Activated CD4-positive, alpha-beta T cell treated with anti-CD3 and anti-CD28 coated beads for 1 hour (primary cell): ENCODE results near the gene CPE.
A peak's percentile ranks its signal among the peaks of the same experiment; 100 is the strongest.
"Not testable (repeated sequence)": the region's sequence is repeated elsewhere in the genome, so short reads cannot be mapped to it uniquely, and the experiment has no call there.

ENCODE experiments used
- DNase-seq: peaks from one replicate; pipeline ENCODE4 v3.0.0-alpha.2; 2020

CPE gene

GRCh38 chr4:165378745-165379677 lies at the start of gene CPE:
Gene CPE, plus strand, starts transcription at chr4:165379008. Its CDS starts 214 bp downstream, at chr4:165379222.
- DNase-seq = peak; percentile 36

GRCh38 chr4:165330071-165330470 lies 48.7 kb upstream of the CPE start:
- DNase-seq = no peak

- no peak for DNase-seq
These were observed 48.1 kb upstream of the CPE start for GRCh38 chr4:165330666-165331065.

- DNase-seq = no peak
These were observed 47.4 kb upstream of the CPE start for GRCh38 chr4:165331359-165331758.

GRCh38 chr4:165331823-165332222 lies 47.0 kb upstream of the CPE start:
- no peak for DNase-seq

GRCh38 chr4:165332502-165332901 lies 46.3 kb upstream of the CPE start:
- DNase-seq = no peak

- DNase-seq = no peak
These were observed 43.6 kb upstream of the CPE start for GRCh38 chr4:165335163-165335703.

- no peak for DNase-seq
These were observed 42.1 kb upstream of the CPE start for GRCh38 chr4:165336743-165337142.

GRCh38 chr4:165342340-165342739 lies 36.5 kb upstream of the CPE start:
- DNase-seq = not testable (repeated sequence)

- no peak for DNase-seq
These were observed 35.2 kb upstream of the CPE start for GRCh38 chr4:165343353-165344191.

- DNase-seq = no peak
These were observed 33.0 kb upstream of the CPE start for GRCh38 chr4:165345666-165346417.

- no peak for DNase-seq
These were observed 30.9 kb upstream of the CPE start for GRCh38 chr4:165347647-165348569.

GRCh38 chr4:165351359-165352130 lies 27.3 kb upstream of the CPE start:
- no peak for DNase-seq

GRCh38 chr4:165355900-165356300 lies 22.9 kb upstream of the CPE start:
- DNase-seq = no peak

- DNase-seq = no peak
These were observed 19.3 kb upstream of the CPE start for GRCh38 chr4:165359506-165359905.

- DNase-seq = no peak
These were observed 18.6 kb upstream of the CPE start for GRCh38 chr4:165360041-165360695.

- DNase-seq = no peak
These were observed 17.7 kb upstream of the CPE start for GRCh38 chr4:165360985-165361670.

- no peak for DNase-seq
These were observed 17.0 kb upstream of the CPE start for GRCh38 chr4:165361810-165362209.

- no peak for DNase-seq
These were observed 14.2 kb upstream of the CPE start for GRCh38 chr4:165364452-165365080.
